ENCODE data around the gene TMEM191B.
"Not testable (repeated sequence)": the region's sequence is repeated elsewhere in the genome, so short reads cannot be mapped to it uniquely, and the experiment has no call there.

Gene TMEM191B

GRCh38 chr22:18527752-18528596 is at the start of gene TMEM191B:
TSS of gene TMEM191B (plus strand) at chr22:18527802. CDS start at chr22:18527981, 179 bp downstream.
- not testable (repeated sequence) for DNase-seq

- DNase-seq = not testable (repeated sequence)
These were observed 31.4 kb upstream of the TMEM191B start for GRCh38 chr22:18496227-18496626.

GRCh38 chr22:18511327-18511726 is 16.3 kb upstream of the TMEM191B start:
- DNase-seq = not testable (repeated sequence)

- not testable (repeated sequence) for DNase-seq
These were observed 15.2 kb upstream of the TMEM191B start for GRCh38 chr22:18512378-18512777.

- not testable (repeated sequence) for DNase-seq
These were observed 14.1 kb upstream of the TMEM191B start for GRCh38 chr22:18513454-18513853.

- not testable (repeated sequence) for DNase-seq
These were observed 9.5 kb upstream of the TMEM191B start, which contains the start of gene GGTLC3 for GRCh38 chr22:18518061-18518460. TSS of gene GGTLC3 (minus strand) at chr22:18518161. CDS start at chr22:18517897, 264 bp downstream.

GRCh38 chr22:18522762-18523161 is 4.8 kb upstream of the TMEM191B start:
- not testable (repeated sequence) for DNase-seq

- not testable (repeated sequence) for DNase-seq
These were observed 4.3 kb upstream of the TMEM191B start for GRCh38 chr22:18523328-18523727.

- DNase-seq = peak; percentile 92
These were observed 1.2 kb downstream of the TMEM191B start for GRCh38 chr22:18528597-18529415.

GRCh38 chr22:18529416-18530145 is 2.0 kb downstream of the TMEM191B start:
- DNase-seq = not testable (repeated sequence)

GRCh38 chr22:18533633-18534032 is 6.0 kb downstream of the TMEM191B start:
- DNase-seq = not testable (repeated sequence)

- DNase-seq = not testable (repeated sequence)
These were observed 6.7 kb downstream of the TMEM191B start for GRCh38 chr22:18534315-18534714.

GRCh38 chr22:18539994-18540393 is 12.4 kb downstream of the TMEM191B start:
- DNase-seq = not testable (repeated sequence)

GRCh38 chr22:18543400-18543799 is 15.8 kb downstream of the TMEM191B start:
- DNase-seq = not testable (repeated sequence)

GRCh38 chr22:18544615-18545014 is 17.0 kb downstream of the TMEM191B start:
- not testable (repeated sequence) for DNase-seq

GRCh38 chr22:18549458-18550179 is 22.0 kb downstream of the TMEM191B start:
- not testable (repeated sequence) for DNase-seq

- not testable (repeated sequence) for DNase-seq
These were observed 23.4 kb downstream of the TMEM191B start for GRCh38 chr22:18551046-18551445.

GRCh38 chr22:18552839-18553597 is 25.4 kb downstream of the TMEM191B start:
- not testable (repeated sequence) for DNase-seq

GRCh38 chr22:18554280-18555256 is 27.0 kb downstream of the TMEM191B start:
- not testable (repeated sequence) for DNase-seq

- DNase-seq = not testable (repeated sequence)
These were observed 30.9 kb downstream of the TMEM191B start for GRCh38 chr22:18558516-18558915.

All from stimulated activated CD4-positive, alpha-beta T cell treated with anti-CD3 and anti-CD28 coated beads, Interleukin-15, amount 100 ng/mL, for 24 hours (primary cell).